AML-193 (cell line): ENCODE results near the gene VSTM4.

Experiments used
- DNase-seq, 2 experiments: peaks; one replicate each; lab custom pipeline; 2025; lab: John Stamatoyannopoulos, UW

The VSTM4 gene

GRCh38 chr10:49040601-49041000, 74.7 kb downstream of the VSTM4 start:
- no peak for DNase-seq

- no peak for DNase-seq
Measured at GRCh38 chr10:49039409-49039808, 75.9 kb downstream of the VSTM4 start.

- no peak for DNase-seq
Measured at GRCh38 chr10:49038711-49039110, 76.6 kb downstream of the VSTM4 start.

DNA sequence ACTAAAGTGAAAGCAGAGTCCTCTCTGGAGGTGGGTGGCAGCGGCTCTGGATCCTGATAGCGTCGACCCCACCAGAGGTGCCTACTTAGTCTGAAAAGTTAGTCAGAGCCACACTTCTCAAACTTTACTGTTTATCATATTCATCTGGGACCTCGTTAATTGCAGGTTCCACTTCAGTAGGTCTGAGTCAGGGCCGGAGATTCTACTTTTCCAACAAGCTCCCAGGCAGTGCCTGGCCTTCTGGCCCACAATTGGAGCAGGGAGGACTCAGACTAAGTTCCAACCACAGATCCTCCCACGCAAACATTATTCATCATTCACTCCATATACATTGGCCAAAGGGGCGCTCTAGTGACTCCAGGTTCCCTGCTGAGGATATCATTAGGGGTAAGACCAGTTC, 78.1 kb downstream of the VSTM4 start:
- DNase-seq: no peak

DNA sequence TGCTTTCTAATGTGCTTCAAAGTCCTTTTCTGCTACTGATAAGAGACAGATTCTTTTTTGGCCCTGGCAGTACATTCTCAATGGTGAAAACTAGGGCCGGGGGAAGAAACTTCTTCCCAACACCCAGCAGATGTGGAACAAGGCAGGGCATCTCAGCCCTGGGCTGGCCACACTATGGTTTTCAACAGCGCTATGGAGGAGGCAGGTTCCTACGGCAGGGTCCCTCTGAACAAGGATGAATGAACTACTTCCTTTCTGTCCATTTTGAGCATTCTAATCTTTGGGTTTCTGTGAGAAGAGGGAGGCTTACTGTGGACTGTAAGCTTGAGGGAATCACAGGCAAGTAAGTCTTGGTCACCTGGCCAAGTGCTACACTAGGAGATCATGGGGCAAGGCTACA, 78.7 kb downstream of the VSTM4 start:
- no peak for DNase-seq

- DNase-seq: no peak
Measured at GRCh38 chr10:49035920-49036319, 79.4 kb downstream of the VSTM4 start.

DNA sequence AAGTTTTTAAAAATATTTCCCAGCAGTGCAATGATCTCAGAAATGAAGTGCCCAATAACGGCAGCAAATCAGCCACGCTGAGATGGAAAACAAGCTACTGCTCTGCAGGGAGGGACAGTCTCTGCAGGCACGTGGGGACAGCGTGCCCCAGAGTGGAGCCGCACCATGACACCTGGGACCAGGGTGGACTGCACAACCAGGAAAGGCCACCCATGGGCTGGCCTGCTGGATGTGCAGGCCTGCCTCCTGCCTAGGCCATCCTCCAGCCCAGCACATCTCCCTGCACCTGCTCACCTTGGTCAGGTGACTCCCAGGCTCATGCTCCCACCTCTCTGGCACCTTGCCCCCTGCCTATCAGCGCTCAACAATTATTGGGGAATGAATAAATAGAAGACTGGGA, 80.4 kb downstream of the VSTM4 start:
- no peak for DNase-seq

GRCh38 chr10:49033939-49034338, 81.4 kb downstream of the VSTM4 start:
- no peak for DNase-seq

DNA sequence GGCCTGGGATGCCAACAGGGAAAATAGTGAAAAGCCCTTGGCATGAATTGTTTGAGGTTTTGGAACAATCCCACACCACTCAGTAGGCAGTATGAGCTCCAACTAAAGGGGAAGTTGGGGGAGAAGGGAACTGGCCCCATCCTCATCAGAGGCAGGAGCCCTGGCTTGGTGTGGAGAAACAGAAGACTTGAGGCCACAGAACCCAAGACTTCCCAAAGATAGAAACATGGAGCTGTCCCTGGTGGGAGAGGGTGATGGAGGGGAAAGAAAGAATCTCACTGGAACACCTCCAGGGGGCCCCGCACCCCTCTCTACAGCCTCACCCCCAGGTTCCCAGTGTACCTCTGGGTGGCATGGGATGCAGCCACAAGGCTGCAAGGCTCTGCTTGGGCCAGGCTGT, 85.7 kb downstream of the VSTM4 start:
- no peak for DNase-seq

DNA sequence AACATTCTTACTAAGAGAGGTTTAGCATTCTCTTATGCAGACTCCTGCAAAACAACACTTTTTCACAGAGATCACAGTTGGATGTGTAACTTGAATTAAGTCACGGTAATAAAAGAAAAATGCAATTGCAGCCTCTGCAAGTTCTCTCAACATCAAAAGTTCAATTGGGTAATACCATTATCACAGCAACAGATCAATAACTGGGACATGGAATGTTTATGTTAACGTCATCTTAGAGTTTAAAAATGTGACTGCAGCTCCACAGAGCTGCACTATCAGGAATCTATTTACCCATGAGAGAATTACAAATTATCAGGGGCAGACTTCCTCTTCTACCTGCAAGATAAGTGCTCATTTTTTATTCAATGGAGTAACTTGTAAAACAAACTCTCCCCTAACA, 86.7 kb downstream of the VSTM4 start:
- DNase-seq: no peak

- DNase-seq: no peak
Measured at GRCh38 chr10:49025347-49025983, 89.9 kb downstream of the VSTM4 start.

- DNase-seq: no peak
Measured at GRCh38 chr10:49024484-49024883, 90.8 kb downstream of the VSTM4 start.

DNA sequence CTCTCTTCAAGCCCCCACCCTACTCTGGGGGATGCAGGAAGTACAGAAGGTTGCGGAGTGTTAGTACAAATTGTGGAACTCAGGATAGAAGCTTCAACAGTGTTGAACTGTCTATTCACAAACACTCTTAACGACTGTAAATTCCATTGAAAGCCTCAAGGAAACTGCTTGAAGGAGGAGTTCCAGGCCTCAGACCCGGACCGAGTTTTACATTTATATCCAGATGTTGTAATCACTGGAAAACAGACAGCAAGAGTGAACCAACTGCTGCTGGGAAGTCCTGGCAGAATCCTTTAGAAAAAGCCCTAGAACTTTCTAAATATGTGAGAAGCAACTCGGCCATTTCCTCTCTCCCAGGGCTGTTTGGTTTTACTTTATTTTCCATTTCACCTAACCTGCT, 91.6 kb downstream of the VSTM4 start:
- DNase-seq: no peak

GRCh38 chr10:49023071-49023470, 92.3 kb downstream of the VSTM4 start:
- DNase-seq: no peak

GRCh38 chr10:49021685-49022084, 93.6 kb downstream of the VSTM4 start:
- no peak for DNase-seq

- no peak for DNase-seq
Measured at GRCh38 chr10:49015700-49016099, 99.6 kb downstream of the VSTM4 start.

GRCh38 chr10:49012603-49013002, 102.7 kb downstream of the VSTM4 start:
- DNase-seq: no peak

DNA sequence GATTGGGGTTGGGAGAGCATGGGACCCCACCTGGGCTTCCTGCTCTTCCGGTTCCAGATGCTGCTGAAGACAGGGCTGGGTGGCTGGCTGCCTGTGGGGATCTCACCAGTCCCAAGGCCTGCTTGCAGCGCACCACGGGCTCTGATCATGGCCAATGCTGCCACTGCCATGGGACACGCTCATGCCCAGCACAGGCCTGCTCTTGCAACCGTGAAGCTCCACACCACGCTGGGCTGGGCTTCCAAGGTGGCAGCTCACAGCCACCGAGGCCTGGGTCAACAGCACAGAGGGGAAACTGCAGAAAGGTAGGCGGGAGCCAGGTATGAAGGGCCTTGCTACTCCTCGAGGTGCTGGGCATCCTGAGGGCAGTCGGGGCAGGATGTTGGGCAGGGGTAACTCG, 103.6 kb downstream of the VSTM4 start:
- no peak for DNase-seq

DNA sequence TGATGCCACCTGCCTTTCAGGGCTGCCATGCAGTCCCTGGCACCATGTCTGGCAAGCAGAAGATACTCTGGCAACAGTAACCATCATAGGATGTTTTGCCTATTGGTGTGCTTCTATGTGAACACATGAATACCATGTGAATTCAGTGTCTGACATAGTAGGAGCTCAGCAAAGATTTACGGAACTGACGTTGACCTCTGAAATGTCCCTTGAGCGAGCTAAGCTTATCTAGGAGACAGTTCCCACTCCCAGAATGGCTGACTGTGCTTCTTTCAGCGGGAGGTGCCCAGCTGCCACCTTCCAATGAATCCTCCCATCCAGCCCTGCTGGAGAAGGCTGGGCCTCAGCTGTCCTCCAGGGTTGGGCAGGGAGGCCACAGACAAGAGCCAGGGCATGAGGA, 104.5 kb downstream of the VSTM4 start:
- no peak for DNase-seq

DNA sequence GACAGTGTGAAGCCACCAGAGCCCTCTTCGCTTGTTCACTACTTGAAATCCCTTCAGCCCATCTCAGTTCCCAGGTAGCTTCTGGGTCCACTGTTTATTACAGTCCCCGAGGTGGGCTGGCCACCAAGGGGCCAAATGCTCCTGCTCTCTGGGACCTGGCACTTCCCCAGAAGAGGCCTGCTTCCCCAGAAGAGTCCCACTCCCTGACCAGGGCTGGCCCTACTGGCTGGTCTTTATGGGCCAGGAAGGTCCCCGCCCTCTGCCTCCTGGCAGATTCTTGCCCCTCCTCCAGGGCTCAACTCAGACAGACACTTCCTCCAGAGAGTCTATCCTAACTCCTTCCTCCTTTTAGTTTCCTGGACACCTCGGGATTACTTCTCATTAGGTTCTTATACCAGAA, 105.0 kb downstream of the VSTM4 start:
- DNase-seq: peak in 1 of 2 experiments; percentile 3

DNA sequence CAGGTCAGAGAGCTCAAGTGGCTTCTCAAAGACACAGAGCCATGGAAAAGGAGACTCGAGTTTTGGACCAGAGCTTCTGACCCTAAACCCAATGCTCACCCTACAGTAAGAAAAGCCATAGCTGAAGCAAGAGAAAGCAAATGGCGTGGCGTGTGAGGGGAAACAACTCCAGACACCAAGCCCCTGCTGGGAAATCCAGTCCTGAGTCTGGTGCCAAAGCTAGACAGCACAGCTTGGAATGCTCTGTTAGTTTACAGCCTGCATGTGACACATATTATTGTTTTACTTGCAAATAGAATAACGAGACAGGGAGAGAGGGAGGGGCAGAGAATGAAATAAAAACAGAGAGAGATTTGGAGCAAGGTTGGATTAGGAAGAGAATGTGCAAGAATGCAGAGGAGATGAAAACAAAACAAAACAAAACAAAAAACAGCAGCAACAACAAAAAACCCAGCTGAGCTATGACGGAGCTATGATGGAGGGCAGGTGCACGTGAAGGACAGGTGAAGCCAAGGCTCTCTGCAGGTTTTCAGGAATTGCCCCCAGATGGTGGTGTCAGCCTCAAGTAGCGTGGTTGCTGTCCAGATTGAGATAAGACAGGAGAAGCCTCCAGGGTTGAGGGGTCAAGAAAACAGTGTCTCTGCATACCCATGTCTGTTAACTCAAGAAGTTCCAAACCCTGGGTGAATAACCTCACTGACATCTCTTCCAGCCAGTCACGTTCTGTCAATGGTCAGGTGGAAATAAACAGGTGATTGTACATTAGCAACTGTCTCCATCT, 105.9 kb downstream of the VSTM4 start:
- DNase-seq: no peak

- DNase-seq: no peak
Measured at GRCh38 chr10:49008505-49009198, 106.7 kb downstream of the VSTM4 start.

- no peak for DNase-seq
Measured at GRCh38 chr10:49008091-49008490, 107.2 kb downstream of the VSTM4 start.
